ENCODE measurements around the gene CHCHD10.
A peak's percentile ranks its signal among the peaks of the same experiment; 100 is the strongest.

The CHCHD10 gene

DNA sequence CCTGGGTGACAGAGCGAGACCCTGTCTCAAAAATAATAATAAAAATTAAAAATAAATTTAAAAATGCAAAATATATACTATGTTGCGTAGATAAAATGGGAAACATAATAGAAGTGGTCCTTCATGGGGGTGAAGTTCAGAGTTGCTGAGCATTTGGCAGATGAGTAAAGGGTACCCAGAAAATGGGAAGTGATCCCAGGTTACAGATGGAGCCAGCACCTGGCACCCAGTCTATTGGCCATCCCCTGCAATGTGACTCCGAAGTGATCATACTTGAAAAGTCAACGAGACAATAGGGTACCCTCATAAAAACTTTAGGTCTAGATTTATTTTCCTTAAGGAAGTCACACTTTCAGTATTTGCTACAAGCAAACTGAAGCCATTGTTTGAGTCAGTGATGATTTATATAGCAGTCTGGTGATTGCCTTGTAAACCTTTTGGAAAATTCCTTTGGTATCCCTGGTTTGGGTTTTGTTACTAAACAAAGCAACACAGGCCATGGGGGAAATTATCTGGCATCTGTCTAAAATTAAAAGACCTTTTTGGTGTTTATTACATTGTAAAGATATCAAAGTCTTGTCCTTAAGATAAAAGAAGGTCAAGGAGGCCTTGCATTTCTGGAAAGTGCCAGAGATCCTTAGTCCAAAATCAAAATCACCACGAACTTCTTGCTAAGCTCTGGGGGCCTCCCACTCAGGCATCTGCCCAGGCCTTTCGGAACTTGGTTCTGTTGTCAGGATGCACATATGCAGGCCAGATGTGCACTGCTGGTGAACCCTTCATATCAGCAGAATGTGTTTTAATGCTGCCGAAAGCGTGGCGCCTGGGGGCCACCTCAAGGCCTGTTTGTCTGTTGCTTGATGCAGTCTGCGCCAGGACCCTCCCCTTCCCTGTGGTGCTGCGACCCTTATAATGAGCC lies 23.3 kb upstream of the CHCHD10 start:
- TF ChIP-seq PATZ1 (CRISPR knock-in tag; IDR thresholded peaks at IDR 0.05; ENCODE audit: borderline replicate concordance) (no peak), TSHZ2 (CRISPR knock-in tag; IDR thresholded peaks at IDR 0.05) (peak; percentile 68; the same call in 1 of the 2 replicates), TCF4 (CRISPR knock-in tag; IDR thresholded peaks at IDR 0.05; ENCODE audit: borderline replicate concordance) (peak; percentile 95), ZNF70 (CRISPR knock-in tag; IDR thresholded peaks at IDR 0.05) (no peak)

DNA sequence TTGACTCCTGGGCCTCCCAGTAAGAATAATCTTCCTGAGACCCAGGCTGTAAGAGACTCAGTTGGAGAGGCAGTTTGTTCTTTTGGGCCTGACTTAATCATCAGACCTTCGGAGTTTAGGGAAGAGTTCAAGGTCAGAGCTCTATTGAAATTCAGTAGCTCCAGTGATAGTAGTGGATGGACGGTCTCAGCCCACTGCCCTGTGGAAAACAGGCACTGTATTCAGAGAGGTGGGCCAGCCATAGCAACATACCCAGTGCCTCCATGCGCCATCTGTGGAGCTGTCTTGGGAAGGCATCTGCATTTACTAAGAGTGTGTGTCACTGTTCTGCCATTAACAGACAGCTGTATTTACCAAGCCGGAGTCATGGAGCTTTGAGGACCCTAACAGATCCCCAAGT lies 21.9 kb upstream of the CHCHD10 start:
- TF ChIP-seq ZNF8 (CRISPR knock-in tag; IDR thresholded peaks at IDR 0.05) (no peak), ZNF565 (CRISPR knock-in tag; conservative IDR thresholded peaks at IDR 0.05; ENCODE audit: low read depth) (no peak), ESRRG (CRISPR knock-in tag; IDR thresholded peaks at IDR 0.05) (no peak), CREB5 (CRISPR knock-in tag; IDR thresholded peaks at IDR 0.05; ENCODE audit: low read depth) (no peak), SNAI2 (CRISPR knock-in tag; IDR thresholded peaks at IDR 0.05) (no peak), ISL1 (CRISPR knock-in tag; IDR thresholded peaks at IDR 0.05) (no peak), POU6F1 (CRISPR knock-in tag; IDR thresholded peaks at IDR 0.05; ENCODE audit: borderline replicate concordance, low read depth) (no peak), PPARA (CRISPR knock-in tag; IDR thresholded peaks at IDR 0.05; ENCODE audit: borderline replicate concordance) (no peak), CSDC2 (CRISPR knock-in tag; IDR thresholded peaks at IDR 0.05) (no peak), ZFP30 (CRISPR knock-in tag; IDR thresholded peaks at IDR 0.05) (no peak), PATZ1 (CRISPR knock-in tag; IDR thresholded peaks at IDR 0.05; ENCODE audit: borderline replicate concordance) (no peak), TCF4 (CRISPR knock-in tag; IDR thresholded peaks at IDR 0.05; ENCODE audit: borderline replicate concordance) (no peak), RARB (CRISPR knock-in tag; IDR thresholded peaks at IDR 0.05) (no peak)
- ATAC-seq = no peak; the same call in 2 of the 3 replicates

More for the DNA sequence above, 23.3 kb upstream of the CHCHD10 start:
- no peak for ATAC-seq

GRCh38 chr22:23789121-23789520 lies 21.3 kb upstream of the CHCHD10 start:
- ATAC-seq = no peak
- TF ChIP-seq GLIS3 (CRISPR knock-in tag; IDR thresholded peaks at IDR 0.05) (no peak), RARB (CRISPR knock-in tag; IDR thresholded peaks at IDR 0.05) (no peak), ZC3H10 (CRISPR knock-in tag; IDR thresholded peaks at IDR 0.05) (no peak), SNAI2 (CRISPR knock-in tag; IDR thresholded peaks at IDR 0.05) (no peak), TSHZ2 (CRISPR knock-in tag; IDR thresholded peaks at IDR 0.05) (no peak)

All from SK-N-SH treated with all-trans-retinoic acid at 6 μM for 48 hours (cell line).